ENCODE measurements around the gene PHACTR3. TPM values are rescaled to one million over a fixed set of nuclear protein-coding genes. Genes with fewer than 3 reads are reported as not detected.
A peak's percentile ranks its signal among the peaks of the same experiment; 100 is the strongest.

The PHACTR3 gene
- total RNA-seq, 1 experiment from 2014 or later = 0.11 TPM

DNA sequence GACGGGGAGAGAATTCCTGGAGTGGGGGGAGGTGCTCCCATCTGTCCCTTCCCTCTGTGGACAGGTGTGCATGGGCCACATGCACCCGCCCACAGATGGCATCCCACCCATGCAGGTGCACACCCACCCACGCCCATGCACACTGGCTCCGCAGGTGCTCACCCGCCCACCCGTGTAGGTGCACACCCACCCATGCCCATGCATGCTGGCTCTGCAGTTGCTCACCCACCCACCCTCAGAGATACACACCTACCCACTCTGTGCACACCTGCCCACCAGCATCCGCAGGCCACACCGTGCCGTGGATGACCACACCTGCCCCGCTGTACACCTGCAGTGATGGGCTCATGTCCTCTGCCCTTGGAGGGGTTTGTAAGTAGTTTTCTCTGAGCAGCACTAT lies 132.0 kb downstream of the PHACTR3 start:
- intact Hi-C loops (cut with micrococcal nuclease; ENCODE audit: unreplicated experiment) = no loop called here
- H3K9me3 ChIP-seq = no peaks in the 10 kb centered on the region
- Mint-ChIP-seq H3K27me3 (ENCODE audit: insufficient read depth, unreplicated experiment) (peaks cover 13% of the 10 kb centered on the region), H3K4me1 (ENCODE audit: low read depth, unreplicated experiment) (no peaks in the 10 kb centered on the region), H3K27ac (ENCODE audit: unreplicated experiment) (no peak overlapping the region), H3K4me3 (ENCODE audit: unreplicated experiment) (no peak overlapping the region), H3K36me3 (ENCODE audit: insufficient read depth, unreplicated experiment) (no peaks in the 10 kb centered on the region), H3K9me3 (ENCODE audit: unreplicated experiment) (no peaks in the 10 kb centered on the region)
- peak in 1 of 2 experiments; percentile 33 for DNase-seq
- peaks cover 1% of the 10 kb centered on the region; the same call in 1 of the 2 replicates for H3K27me3 ChIP-seq (replicated peaks; ENCODE audit: control insufficient read depth, insufficient read depth, low read length)
- BruUV-seq (replicated peaks) = no TSS peak
- no peaks in the 10 kb centered on the region for H3K36me3 ChIP-seq (ENCODE audit: control insufficient read depth, insufficient read depth, low read length)
- no peak overlapping the region for H3K4me3 ChIP-seq (ENCODE audit: low read depth, low read length)
- H3K4me1 ChIP-seq = no peaks in the 10 kb centered on the region
- TF ChIP-seq, protein P1, sequence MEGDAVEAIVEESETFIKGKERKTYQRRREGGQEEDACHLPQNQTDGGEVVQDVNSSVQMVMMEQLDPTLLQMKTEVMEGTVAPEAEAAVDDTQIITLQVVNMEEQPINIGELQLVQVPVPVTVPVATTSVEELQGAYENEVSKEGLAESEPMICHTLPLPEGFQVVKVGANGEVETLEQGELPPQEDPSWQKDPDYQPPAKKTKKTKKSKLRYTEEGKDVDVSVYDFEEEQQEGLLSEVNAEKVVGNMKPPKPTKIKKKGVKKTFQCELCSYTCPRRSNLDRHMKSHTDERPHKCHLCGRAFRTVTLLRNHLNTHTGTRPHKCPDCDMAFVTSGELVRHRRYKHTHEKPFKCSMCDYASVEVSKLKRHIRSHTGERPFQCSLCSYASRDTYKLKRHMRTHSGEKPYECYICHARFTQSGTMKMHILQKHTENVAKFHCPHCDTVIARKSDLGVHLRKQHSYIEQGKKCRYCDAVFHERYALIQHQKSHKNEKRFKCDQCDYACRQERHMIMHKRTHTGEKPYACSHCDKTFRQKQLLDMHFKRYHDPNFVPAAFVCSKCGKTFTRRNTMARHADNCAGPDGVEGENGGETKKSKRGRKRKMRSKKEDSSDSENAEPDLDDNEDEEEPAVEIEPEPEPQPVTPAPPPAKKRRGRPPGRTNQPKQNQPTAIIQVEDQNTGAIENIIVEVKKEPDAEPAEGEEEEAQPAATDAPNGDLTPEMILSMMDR (IDR thresholded peaks at IDR 0.05; ENCODE audit: insufficient read depth in 1 of 2, low read depth in 1 of 2, low read length in 1 of 2, severe bottlenecking in 1 of 2, unreplicated experiment in 1 of 2) = no peak
- ChIA-PET CTCF (interaction anchor here (1.1 kb wide), 1 partner anchor 165 kb away, joined by 3 read pairs; no protein-coding TSS in a partner anchor), POLR2A (no interaction called here)

DNA sequence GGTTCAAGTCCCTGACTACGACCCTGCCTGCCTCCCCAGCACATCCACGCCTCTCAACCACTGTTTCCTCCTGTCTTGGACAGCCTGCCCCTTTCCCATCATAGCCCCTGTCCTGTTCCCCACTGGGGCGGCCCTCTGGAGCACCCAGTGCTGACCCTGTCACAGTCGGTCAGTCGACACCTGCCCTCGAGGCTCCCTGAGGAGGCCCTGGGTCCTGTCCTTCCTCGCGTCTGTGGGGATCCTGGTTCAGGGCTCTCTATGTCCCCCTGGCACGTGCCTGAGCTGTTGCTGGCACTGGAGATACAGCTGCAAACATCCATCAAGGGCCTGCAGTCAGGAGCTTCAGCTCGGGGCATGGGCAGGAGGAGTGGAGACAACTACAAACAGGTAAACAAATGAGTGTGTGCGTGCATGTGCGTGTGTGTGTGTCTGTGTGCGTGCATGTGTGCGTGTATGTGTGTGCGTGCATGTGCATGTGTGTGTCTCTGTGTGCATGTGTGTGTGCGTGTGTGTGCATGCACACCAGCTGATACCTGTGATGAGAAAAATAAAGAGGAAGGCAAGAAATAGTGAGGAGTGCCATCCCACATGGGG lies 132.8 kb downstream of the PHACTR3 start:
- ChIA-PET CTCF (interaction anchor here (1.0 kb wide), 1 partner anchor 15 kb away, joined by 3 read pairs; no protein-coding TSS in a partner anchor), POLR2A (no interaction called here)
- H3K4me1 Mint-ChIP-seq (ENCODE audit: low read depth, unreplicated experiment) = no peaks in the 10 kb centered on the region
- H3K36me3 Mint-ChIP-seq (ENCODE audit: insufficient read depth, unreplicated experiment) = no peaks in the 10 kb centered on the region
- no peaks in the 10 kb centered on the region for H3K9me3 ChIP-seq
- no peaks in the 10 kb centered on the region for H3K4me1 ChIP-seq
- intact Hi-C loops (cut with micrococcal nuclease; ENCODE audit: unreplicated experiment) = no loop called here
- H3K4me3 ChIP-seq (ENCODE audit: low read depth, low read length) = no peak overlapping the region
- peaks cover 13% of the 10 kb centered on the region for H3K27me3 Mint-ChIP-seq (ENCODE audit: insufficient read depth, unreplicated experiment)
- no peak overlapping the region for H3K4me3 Mint-ChIP-seq (ENCODE audit: unreplicated experiment)
- TF ChIP-seq, protein P1 (IDR thresholded peaks at IDR 0.05; ENCODE audit: insufficient read depth in 1 of 2, low read depth in 1 of 2, low read length in 1 of 2, severe bottlenecking in 1 of 2, unreplicated experiment in 1 of 2) = no peak
- no peaks in the 10 kb centered on the region for H3K9me3 Mint-ChIP-seq (ENCODE audit: unreplicated experiment)
- H3K27ac Mint-ChIP-seq (ENCODE audit: unreplicated experiment) = no peak overlapping the region
- BruUV-seq (replicated peaks) = no TSS peak
- no peaks in the 10 kb centered on the region for H3K36me3 ChIP-seq (ENCODE audit: control insufficient read depth, insufficient read depth, low read length)
- H3K27me3 ChIP-seq (replicated peaks; ENCODE audit: control insufficient read depth, insufficient read depth, low read length) = peaks cover 1% of the 10 kb centered on the region; the same call in 1 of the 2 replicates
- DNase-seq = peak in 1 of 2 experiments; percentile 39

DNA sequence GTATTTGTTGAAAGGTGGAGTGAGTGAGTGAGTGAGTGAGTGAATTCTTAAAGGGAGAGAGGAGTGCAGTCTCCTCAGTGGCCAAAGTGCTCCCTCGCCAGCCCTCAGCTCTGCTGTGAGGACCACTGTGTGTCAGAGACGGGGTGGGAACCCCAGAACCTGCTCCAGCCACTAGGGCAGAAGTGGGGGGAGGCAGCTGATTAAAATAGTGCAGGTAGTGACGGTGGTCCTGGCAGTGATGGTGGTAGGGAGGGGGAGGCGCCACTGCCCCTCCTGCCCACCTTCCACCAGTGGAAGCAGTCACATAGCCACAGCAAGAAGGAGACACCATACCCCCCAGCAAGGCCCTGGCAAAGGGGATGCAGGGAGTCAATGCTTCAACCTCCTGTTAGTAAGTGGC lies 133.5 kb downstream of the PHACTR3 start:
- Mint-ChIP-seq H3K27me3 (ENCODE audit: insufficient read depth, unreplicated experiment) (peaks cover 15% of the 10 kb centered on the region), H3K27ac (ENCODE audit: unreplicated experiment) (no peak overlapping the region), H3K4me1 (ENCODE audit: low read depth, unreplicated experiment) (no peaks in the 10 kb centered on the region), H3K9me3 (ENCODE audit: unreplicated experiment) (no peaks in the 10 kb centered on the region), H3K36me3 (ENCODE audit: insufficient read depth, unreplicated experiment) (no peaks in the 10 kb centered on the region), H3K4me3 (ENCODE audit: unreplicated experiment) (no peak overlapping the region)
- no peak overlapping the region for H3K4me3 ChIP-seq (ENCODE audit: low read depth, low read length)
- intact Hi-C loops (cut with micrococcal nuclease; ENCODE audit: unreplicated experiment) = no loop called here
- peak in 1 of 2 experiments; percentile 34 for DNase-seq
- no peaks in the 10 kb centered on the region for H3K9me3 ChIP-seq
- TF ChIP-seq, protein P1 (IDR thresholded peaks at IDR 0.05; ENCODE audit: insufficient read depth in 1 of 2, low read depth in 1 of 2, low read length in 1 of 2, severe bottlenecking in 1 of 2, unreplicated experiment in 1 of 2) = no peak
- ChIA-PET CTCF (interaction anchor here (1.0 kb wide), 1 partner anchor 14 kb away, joined by 3 read pairs; no protein-coding TSS in a partner anchor), POLR2A (no interaction called here)
- H3K36me3 ChIP-seq (ENCODE audit: control insufficient read depth, insufficient read depth, low read length) = no peaks in the 10 kb centered on the region
- no peaks in the 10 kb centered on the region for H3K4me1 ChIP-seq
- H3K27me3 ChIP-seq (replicated peaks; ENCODE audit: control insufficient read depth, insufficient read depth, low read length) = peaks cover 1% of the 10 kb centered on the region; the same call in 1 of the 2 replicates
- BruUV-seq (replicated peaks) = no TSS peak
